T-cell (primary cell): ENCODE results near the gene RNF144B. TPM values are rescaled to one million over a fixed set of nuclear protein-coding genes. Genes with fewer than 3 reads are reported as not detected.
A peak's percentile ranks its signal among the peaks of the same experiment; 100 is the strongest.

Experiments used
- ATAC-seq, 4 experiments: fragments of 200-7000 bp in 3 of 4; fragments of 150-1000 bp in 1 of 4; cut with Tn5 transposase; replicated peaks in 1 of 4; 1 replicate in 3 of 4; 2 replicates in 1 of 4; pipeline ENCODE4 v1.10.0; 2021; ENCODE audit warnings: moderate library complexity in 3 of 4, mild to moderate bottlenecking in 2 of 4, moderate number of reproducible peaks in 1 of 4
- CTCF ChIA-PET, 2 donors: fragments of 300-600 bp; sonication (Branson Sonifier 250); formaldehyde crosslinking; loops; one replicate each; lab custom pipeline; 2022; ENCODE audit warnings: antibody characterized with exemption in 2 of 2; lab: Charles Lee
- POLR2A ChIA-PET, 2 donors: fragments of 300-600 bp; sonication (Branson Sonifier 250); formaldehyde crosslinking; loops; one replicate each; lab custom pipeline; 2022; ENCODE audit warnings: antibody characterized with exemption in 2 of 2; lab: Charles Lee
- DNase-seq, 35 experiments: peaks; one replicate each; pipeline versions ENCODE4 v3.0.0 to v3.0.0-alpha.2; 2013 to 2023
- H3K27ac ChIP-seq: one replicate; pipeline ENCODE4 v1.5.1; 2013; ENCODE audit warnings: low read length
- H3K27me3 ChIP-seq, 2 experiments: replicated peaks in 1 of 2; 1 replicate in 1 of 2; 2 replicates in 1 of 2; pipeline versions ENCODE4 v1.6.1 to v1.7.0; 2013; ENCODE audit warnings: low read length in 1 of 2, mixed read lengths in 1 of 2; ENCODE audit not compliant: control insufficient read depth in 2 of 2, insufficient read depth in 2 of 2; ENCODE audit errors: extremely low read depth in 1 of 2
- H3K36me3 ChIP-seq, 2 donors: 1 replicate in 1 of 2; 2 replicates in 1 of 2; pipeline versions ENCODE4 v1.6.1 to v1.7.0; 2013; ENCODE audit warnings: low read length in 1 of 2; ENCODE audit not compliant: control insufficient read depth in 2 of 2, insufficient read depth in 1 of 2; ENCODE audit errors: extremely low read depth in 1 of 2
- H3K4me1 ChIP-seq, 2 experiments: 1 replicate in 1 of 2; 2 replicates in 1 of 2; pipeline versions ENCODE4 v1.6.1 to v1.7.0; 2013; ENCODE audit warnings: low read length in 2 of 2, mixed read lengths in 1 of 2; ENCODE audit not compliant: insufficient read depth in 2 of 2, control insufficient read depth in 1 of 2; ENCODE audit errors: extremely low read depth in 1 of 2
- H3K4me3 ChIP-seq, 2 donors: 1 replicate in 1 of 2; 2 replicates in 1 of 2; pipeline versions ENCODE4 v1.5.1 to v1.7.0; 2013; ENCODE audit warnings: mild to moderate bottlenecking in 2 of 2, low read length in 1 of 2, moderate library complexity in 1 of 2; ENCODE audit not compliant: control insufficient read depth in 1 of 2; ENCODE audit errors: extremely low read depth in 1 of 2
- H3K9me3 ChIP-seq: 2 replicates; pipeline ENCODE4 v1.7.0; 2013
- H3K27ac Mint-ChIP-seq, 2 donors: one replicate each; pipeline ENCODE4 v1.8.0; 2020 to 2021; ENCODE audit warnings: mild to moderate bottlenecking in 2 of 2, mixed read lengths in 2 of 2
- H3K27me3 Mint-ChIP-seq, 2 donors: one replicate each; pipeline ENCODE4 v1.8.0; 2021 to 2022; ENCODE audit warnings: mixed read lengths in 2 of 2
- H3K36me3 Mint-ChIP-seq: one replicate; pipeline ENCODE4 v1.8.0; 2021; ENCODE audit warnings: mixed read lengths
- H3K4me1 Mint-ChIP-seq, 3 donors: one replicate each; pipeline ENCODE4 v1.8.0; 2020 to 2022; ENCODE audit warnings: mixed read lengths in 3 of 3, mild to moderate bottlenecking in 1 of 3
- H3K4me3 Mint-ChIP-seq, 3 donors: one replicate each; pipeline ENCODE4 v1.8.0; 2020 to 2022; ENCODE audit warnings: mild to moderate bottlenecking in 3 of 3, mixed read lengths in 3 of 3, moderate library complexity in 3 of 3
- H3K9me3 Mint-ChIP-seq, 3 donors: one replicate each; pipeline ENCODE4 v1.8.0; 2020 to 2022; ENCODE audit warnings: mixed read lengths in 3 of 3
- WGBS: methylation state at CpG from one replicate; pipeline ENCODE4 v1.1.5; 2013; ENCODE audit warnings: missing lambda C conversion rate; ENCODE audit not compliant: insufficient coverage; 5-methylcytosine and 5-hydroxymethylcytosine counted together
- total RNA-seq, 35 experiments: library from RNA in 6 of 35; stranded (reverse) in 6 of 35; fragments of 120-200 nt in 1 of 35; gene quantifications; one replicate each; pipeline versions ENCODE4 v1.2.1 to v1.2.4 and lab custom pipeline; 2013 to 2026

The RNF144B gene
- total RNA-seq, 5 donors from 2014 or later (not counting 1 experiment from before 2014, with no cell fraction given) = 3.2 to 4.8 (median 4.3) TPM

DNA sequence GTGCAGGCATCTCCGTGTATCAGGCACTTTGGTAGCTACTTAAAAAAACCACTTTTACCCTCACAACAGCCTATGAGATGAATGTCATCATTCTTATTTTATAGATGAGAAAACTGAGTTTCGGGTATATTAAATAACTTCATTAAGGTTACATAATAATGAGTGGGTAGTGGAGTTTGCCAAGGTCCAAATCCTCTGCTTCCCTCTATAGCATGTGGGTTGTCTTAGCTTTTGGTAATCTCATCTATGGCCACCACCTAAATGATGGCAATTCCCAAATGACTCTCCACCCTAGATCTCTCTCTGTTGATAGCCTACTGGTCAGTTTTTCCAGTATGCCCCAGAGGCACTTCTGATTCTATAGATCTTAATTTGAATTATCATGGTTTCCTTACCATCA, 3.7 kb upstream of the RNF144B start:
- peaks cover 7 to 8% of the 10 kb centered on the region in 2 experiments for H3K4me1 ChIP-seq
- H3K27ac ChIP-seq = no peak overlapping the region
- DNase-seq (no peak), ATAC-seq (no peak)
- no peaks in the 10 kb centered on the region for H3K27me3 ChIP-seq
- ChIA-PET CTCF (no interaction called here), POLR2A (no interaction called here)
- H3K9me3 ChIP-seq = no peaks in the 10 kb centered on the region
- H3K9me3 Mint-ChIP-seq = no peaks in the 10 kb centered on the region
- no peak overlapping the region for H3K27ac Mint-ChIP-seq
- H3K36me3 ChIP-seq = no peaks in the 10 kb centered on the region
- H3K4me1 Mint-ChIP-seq = peaks cover 16 to 20% (median 19%) of the 10 kb centered on the region in 3 donors
- H3K27me3 Mint-ChIP-seq = peaks cover 3 to 6% of the 10 kb centered on the region in 2 donors
- no CpG with 5 or more reads among the region's 2 CpGs for WGBS
- H3K4me3 Mint-ChIP-seq = no peak overlapping the region
- no peaks in the 10 kb centered on the region for H3K36me3 Mint-ChIP-seq
- H3K4me3 ChIP-seq = no peak overlapping the region

DNA sequence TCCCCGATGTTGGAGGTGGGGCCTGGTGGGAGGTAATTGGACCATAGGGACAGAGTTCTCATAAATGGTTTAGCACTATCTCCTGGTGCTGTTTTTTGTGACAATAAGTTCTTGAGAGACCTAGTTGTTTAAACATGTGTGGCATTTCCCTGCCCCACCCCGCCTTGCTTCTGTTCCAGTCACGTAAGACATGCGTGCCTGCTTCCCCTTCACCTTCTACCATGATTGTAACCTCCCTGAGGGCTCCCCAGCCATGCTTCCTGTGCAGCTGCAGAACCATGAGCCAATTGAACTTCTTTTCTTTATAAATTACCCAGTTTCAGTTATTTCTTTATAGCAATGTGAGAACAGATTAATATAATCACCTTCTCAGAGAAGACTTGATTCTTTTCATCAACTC, 2.5 kb upstream of the RNF144B start:
- no peak overlapping the region for H3K4me3 Mint-ChIP-seq
- H3K36me3 Mint-ChIP-seq = no peaks in the 10 kb centered on the region
- ChIA-PET POLR2A (no interaction called here), CTCF (no interaction called here)
- no peaks in the 10 kb centered on the region for H3K9me3 ChIP-seq
- no peaks in the 10 kb centered on the region for H3K27me3 ChIP-seq
- H3K36me3 ChIP-seq = no peaks in the 10 kb centered on the region
- no peak overlapping the region for H3K4me3 ChIP-seq
- H3K4me1 Mint-ChIP-seq = peaks cover 28 to 32% (median 30%) of the 10 kb centered on the region in 3 donors
- 86% methylated on average over 4 of the region's 4 CpGs for WGBS
- H3K27me3 Mint-ChIP-seq = peaks cover 3% of the 10 kb centered on the region in 2 donors
- H3K4me1 ChIP-seq = peaks cover 9 to 20% of the 10 kb centered on the region in 2 experiments
- ATAC-seq (no peak), DNase-seq (no peak)
- H3K27ac ChIP-seq = no peak overlapping the region
- no peaks in the 10 kb centered on the region for H3K9me3 Mint-ChIP-seq
- no peak overlapping the region for H3K27ac Mint-ChIP-seq

DNA sequence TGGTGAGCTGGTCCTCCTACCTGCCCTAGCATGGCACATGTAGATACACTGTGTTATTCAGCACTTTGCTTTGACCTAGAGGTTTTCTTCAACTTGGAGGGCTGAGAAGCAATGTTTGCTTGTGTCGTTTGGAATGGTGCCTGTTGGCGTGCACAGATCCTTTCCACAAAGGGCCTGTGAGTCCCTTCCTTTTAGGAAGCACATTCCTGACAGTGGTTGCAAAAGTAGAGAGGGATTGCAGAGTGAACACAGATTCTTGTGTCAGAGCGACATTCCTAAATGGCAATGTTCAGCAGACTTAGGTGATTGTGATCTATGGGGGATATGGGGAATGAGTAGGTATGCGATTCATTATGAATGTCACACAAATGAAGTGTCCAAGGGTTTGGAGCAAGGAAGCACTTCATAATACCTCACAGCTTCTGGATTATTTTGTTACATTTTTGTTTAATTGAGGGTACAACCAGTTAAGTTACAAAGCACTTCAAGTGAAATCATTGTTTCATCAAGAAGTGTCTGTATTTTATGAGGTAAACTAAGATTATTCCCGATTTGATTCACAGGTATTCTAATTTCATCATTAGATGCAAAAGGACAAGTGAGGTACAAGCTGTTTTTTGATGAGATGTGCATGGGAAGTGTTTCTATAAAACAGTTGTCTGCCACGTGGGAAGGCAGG, 713 bp upstream of the RNF144B start:
- ChIA-PET POLR2A (no interaction called here), CTCF (interaction anchor here in 1 of 2 donors (0.6 to 1.2 kb wide), 4 partner anchors 21 to 115 kb away, joined by 3 to 4 read pairs (median 3); no protein-coding TSS in a partner anchor)
- H3K27ac Mint-ChIP-seq = peak overlapping the region; percentile 93 to 97
- Histone ChIP-seq H3K9me3 (no peaks in the 10 kb centered on the region), H3K4me1 (peaks cover 9 to 24% of the 10 kb centered on the region in 2 experiments), H3K27me3 (no peaks in the 10 kb centered on the region), H3K4me3 (peak overlapping the region in 1 of 2 donors; percentile 57), H3K27ac (peak overlapping the region; percentile 5), H3K36me3 (no peaks in the 10 kb centered on the region)
- H3K4me3 Mint-ChIP-seq = peak overlapping the region; percentile 99 to 100 (median 100)
- peaks cover 32 to 36% (median 36%) of the 10 kb centered on the region in 3 donors for H3K4me1 Mint-ChIP-seq
- H3K27me3 Mint-ChIP-seq = peaks cover 0 to 3% of the 10 kb centered on the region in 2 donors
- no peak for DNase-seq
- no peaks in the 10 kb centered on the region for H3K9me3 Mint-ChIP-seq
- 77% methylated on average over 3 of the region's 6 CpGs for WGBS
- H3K36me3 Mint-ChIP-seq = no peaks in the 10 kb centered on the region
- ATAC-seq = no peak

DNA sequence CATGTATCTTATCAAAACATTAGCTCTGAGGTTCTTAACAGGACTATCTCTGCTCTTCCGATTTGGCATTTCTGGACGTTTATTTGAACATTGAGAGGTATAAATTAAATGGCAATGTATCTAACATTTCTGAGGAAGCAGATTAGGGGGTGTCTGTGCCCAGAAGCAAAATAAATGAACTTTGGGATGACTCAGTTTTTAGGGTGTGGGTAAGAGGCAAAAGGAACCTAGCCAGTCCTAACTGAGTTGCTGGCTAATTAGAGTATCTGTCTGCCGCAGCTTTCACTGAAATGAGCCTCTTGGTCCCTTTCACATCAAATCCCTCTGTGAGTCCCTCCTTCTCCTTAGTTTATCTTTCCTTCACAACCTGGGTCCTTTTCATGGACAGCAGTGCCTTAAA, 1.1 kb downstream of the RNF144B start:
- H3K4me3 ChIP-seq = peak overlapping the region; percentile 57 to 96
- H3K4me1 ChIP-seq = peaks cover 9 to 24% of the 10 kb centered on the region in 2 experiments
- H3K9me3 ChIP-seq = no peaks in the 10 kb centered on the region
- no peak overlapping the region for H3K27ac ChIP-seq
- Mint-ChIP-seq H3K36me3 (no peaks in the 10 kb centered on the region), H3K4me1 (peaks cover 35 to 36% (median 36%) of the 10 kb centered on the region in 3 donors), H3K27me3 (peaks cover 0 to 2% of the 10 kb centered on the region in 2 donors), H3K9me3 (no peaks in the 10 kb centered on the region), H3K27ac (peak overlapping the region; percentile 62 to 73), H3K4me3 (peak overlapping the region; percentile 99 to 100 (median 100))
- no peaks in the 10 kb centered on the region for H3K36me3 ChIP-seq
- ATAC-seq (no peak), DNase-seq (no peak)
- CTCF ChIA-PET = interaction anchor here in 1 of 2 donors (0.6 to 1.0 kb wide), 2 partner anchors 9 to 18 kb away, joined by 3 read pairs; no protein-coding TSS in a partner anchor
- 40% methylated on average over 1 of the region's 3 CpGs for WGBS
- POLR2A ChIA-PET = no interaction called here
- no peaks in the 10 kb centered on the region for H3K27me3 ChIP-seq

DNA sequence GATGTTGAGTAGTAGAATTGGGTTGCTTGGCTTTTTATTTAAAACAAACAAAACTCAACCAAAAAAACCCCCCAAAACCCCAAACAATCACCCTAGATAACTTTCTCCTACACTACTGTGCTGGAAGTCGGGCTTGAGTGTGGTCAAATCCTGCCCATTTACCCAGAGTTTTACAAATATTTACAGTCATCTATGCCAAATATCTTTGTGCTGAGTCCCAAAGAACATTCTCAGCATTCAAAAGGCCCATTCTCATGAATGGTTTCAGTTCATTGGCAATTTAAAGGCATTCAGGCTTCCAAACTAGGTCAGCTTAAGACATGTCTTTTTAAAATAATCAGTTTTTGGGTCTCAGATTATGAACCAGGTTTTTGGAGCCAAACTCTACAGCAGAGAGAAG, 1.8 kb downstream of the RNF144B start:
- Mint-ChIP-seq H3K4me1 (peaks cover 35 to 36% (median 36%) of the 10 kb centered on the region in 3 donors), H3K27me3 (peaks cover 0 to 1% of the 10 kb centered on the region in 2 donors), H3K9me3 (no peaks in the 10 kb centered on the region), H3K36me3 (no peaks in the 10 kb centered on the region), H3K27ac (no peak overlapping the region), H3K4me3 (peak overlapping the region in 2 of 3 donors; percentile 100)
- Histone ChIP-seq H3K36me3 (no peaks in the 10 kb centered on the region), H3K9me3 (no peaks in the 10 kb centered on the region), H3K4me1 (peaks cover 9 to 24% of the 10 kb centered on the region in 2 experiments), H3K27ac (no peak overlapping the region), H3K4me3 (no peak overlapping the region), H3K27me3 (no peaks in the 10 kb centered on the region)
- ChIA-PET CTCF (no interaction called here), POLR2A (interaction anchor here in 1 of 2 donors (1.0 kb wide), 1 partner anchor 101 kb away, joined by 3 read pairs; no protein-coding TSS in a partner anchor)
- ATAC-seq (no peak), DNase-seq (no peak)
- 88% methylated on average over 1 of the region's 1 CpG for WGBS

GRCh38 chr6:18389479-18389878, 2.3 kb downstream of the RNF144B start:
- Mint-ChIP-seq H3K4me3 (peak overlapping the region in 1 of 3 donors; percentile 100), H3K4me1 (peaks cover 35 to 36% (median 36%) of the 10 kb centered on the region in 3 donors), H3K27me3 (no peaks in the 10 kb centered on the region), H3K27ac (no peak overlapping the region), H3K36me3 (no peaks in the 10 kb centered on the region), H3K9me3 (no peaks in the 10 kb centered on the region)
- DNase-seq (no peak), ATAC-seq (no peak)
- WGBS = 100% methylated on average over 1 of the region's 2 CpGs
- Histone ChIP-seq H3K9me3 (no peaks in the 10 kb centered on the region), H3K27ac (no peak overlapping the region), H3K27me3 (no peaks in the 10 kb centered on the region), H3K4me3 (peak overlapping the region in 1 of 2 donors; percentile 15), H3K36me3 (no peaks in the 10 kb centered on the region), H3K4me1 (peaks cover 9 to 24% of the 10 kb centered on the region in 2 experiments)
- POLR2A ChIA-PET = interaction anchor here in 1 of 2 donors (1.0 kb wide), 1 partner anchor 101 kb away, joined by 3 read pairs; no protein-coding TSS in a partner anchor
- CTCF ChIA-PET = no interaction called here
